HUES6 (cell line): ENCODE measurements around the gene IL1R1.

Experiments
- H3K27ac ChIP-seq: 2 replicates; pipeline ENCODE4 v1.7.0; 2013; ENCODE audit warnings: low read depth, mild to moderate bottlenecking, low read length, inconsistent platforms
- H3K27me3 ChIP-seq: 2 replicates; pipeline ENCODE4 v1.6.1; 2013; ENCODE audit warnings: low read length; ENCODE audit not compliant: control insufficient read depth, insufficient read depth
- H3K36me3 ChIP-seq: 2 replicates; pipeline ENCODE4 v1.6.1; 2013; ENCODE audit warnings: low read length; ENCODE audit not compliant: control insufficient read depth, insufficient read depth
- H3K4me1 ChIP-seq: 2 replicates; pipeline ENCODE4 v1.6.1; 2013; ENCODE audit warnings: low read length; ENCODE audit not compliant: control insufficient read depth, insufficient read depth
- H3K4me3 ChIP-seq: 2 replicates; pipeline ENCODE4 v1.5.1; 2013; ENCODE audit warnings: low read depth, low read length
- H3K9ac ChIP-seq: one replicate; pipeline ENCODE4 v1.6.1; 2013; ENCODE audit warnings: mild to moderate bottlenecking, low read length
- H3K9me3 ChIP-seq: 2 replicates; pipeline ENCODE4 v1.6.1; 2013; ENCODE audit warnings: low read depth, low read length; ENCODE audit not compliant: control insufficient read depth, insufficient read depth

IL1R1 gene

GRCh38 chr2:102154946-102155702 lies 12.6 kb downstream of the IL1R1 start:
- no peaks in the 10 kb centered on the region for H3K36me3 ChIP-seq
- no peaks in the 10 kb centered on the region for H3K4me1 ChIP-seq
- no peak overlapping the region for H3K4me3 ChIP-seq
- no peaks in the 10 kb centered on the region for H3K9me3 ChIP-seq
- no peak overlapping the region for H3K27ac ChIP-seq
- no peak overlapping the region for H3K9ac ChIP-seq
- no peaks in the 10 kb centered on the region for H3K27me3 ChIP-seq

GRCh38 chr2:102155703-102156515 lies 13.4 kb downstream of the IL1R1 start:
- Histone ChIP-seq H3K4me3 (no peak overlapping the region), H3K36me3 (no peaks in the 10 kb centered on the region), H3K27ac (no peak overlapping the region), H3K27me3 (no peaks in the 10 kb centered on the region), H3K9me3 (no peaks in the 10 kb centered on the region), H3K9ac (no peak overlapping the region), H3K4me1 (no peaks in the 10 kb centered on the region)

GRCh38 chr2:102158011-102158755 lies 15.6 kb downstream of the IL1R1 start:
- Histone ChIP-seq H3K4me1 (no peaks in the 10 kb centered on the region), H3K9ac (no peak overlapping the region), H3K27ac (no peak overlapping the region), H3K4me3 (no peak overlapping the region), H3K9me3 (no peaks in the 10 kb centered on the region), H3K27me3 (no peaks in the 10 kb centered on the region), H3K36me3 (no peaks in the 10 kb centered on the region)

GRCh38 chr2:102159295-102159694 lies 16.7 kb downstream of the IL1R1 start:
- Histone ChIP-seq H3K4me3 (no peak overlapping the region), H3K36me3 (no peaks in the 10 kb centered on the region), H3K9me3 (no peaks in the 10 kb centered on the region), H3K27me3 (no peaks in the 10 kb centered on the region), H3K4me1 (no peaks in the 10 kb centered on the region), H3K27ac (no peak overlapping the region), H3K9ac (no peak overlapping the region)

GRCh38 chr2:102166189-102166845 lies 23.8 kb downstream of the IL1R1 start:
- Histone ChIP-seq H3K27me3 (no peaks in the 10 kb centered on the region), H3K9ac (no peak overlapping the region), H3K9me3 (no peaks in the 10 kb centered on the region), H3K4me3 (no peak overlapping the region), H3K4me1 (no peaks in the 10 kb centered on the region), H3K36me3 (no peaks in the 10 kb centered on the region), H3K27ac (no peak overlapping the region)

- Histone ChIP-seq H3K36me3 (no peaks in the 10 kb centered on the region), H3K27me3 (no peaks in the 10 kb centered on the region), H3K27ac (no peak overlapping the region), H3K9me3 (no peaks in the 10 kb centered on the region), H3K9ac (no peak overlapping the region), H3K4me3 (no peak overlapping the region), H3K4me1 (peaks cover 4% of the 10 kb centered on the region)
These were observed 25.7 kb downstream of the IL1R1 start for GRCh38 chr2:102168026-102168771.

GRCh38 chr2:102171946-102172345 lies 29.4 kb downstream of the IL1R1 start:
- Histone ChIP-seq H3K36me3 (no peaks in the 10 kb centered on the region), H3K9me3 (no peaks in the 10 kb centered on the region), H3K9ac (no peak overlapping the region), H3K4me1 (peaks cover 4% of the 10 kb centered on the region), H3K27me3 (no peaks in the 10 kb centered on the region), H3K4me3 (no peak overlapping the region), H3K27ac (no peak overlapping the region)

- Histone ChIP-seq H3K4me1 (peaks cover 4% of the 10 kb centered on the region), H3K9me3 (no peaks in the 10 kb centered on the region), H3K27ac (no peak overlapping the region), H3K27me3 (no peaks in the 10 kb centered on the region), H3K4me3 (no peak overlapping the region), H3K36me3 (no peaks in the 10 kb centered on the region), H3K9ac (no peak overlapping the region)
These were observed 30.2 kb downstream of the IL1R1 start for GRCh38 chr2:102172745-102173144.

GRCh38 chr2:102176172-102176571 lies 33.6 kb downstream of the IL1R1 start:
- no peaks in the 10 kb centered on the region for H3K9me3 ChIP-seq
- H3K9ac ChIP-seq, result no peak overlapping the region
- H3K4me3 ChIP-seq, result no peak overlapping the region
- H3K27ac ChIP-seq, result no peak overlapping the region
- H3K4me1 ChIP-seq, result peaks cover 4% of the 10 kb centered on the region
- H3K27me3 ChIP-seq, result no peaks in the 10 kb centered on the region
- H3K36me3 ChIP-seq, result no peaks in the 10 kb centered on the region

- Histone ChIP-seq H3K27ac (no peak overlapping the region), H3K27me3 (no peaks in the 10 kb centered on the region), H3K9ac (no peak overlapping the region), H3K36me3 (no peaks in the 10 kb centered on the region), H3K9me3 (no peaks in the 10 kb centered on the region), H3K4me3 (no peak overlapping the region), H3K4me1 (no peaks in the 10 kb centered on the region)
These were observed 35.4 kb downstream of the IL1R1 start for GRCh38 chr2:102177814-102178478.
